Astrocyte (in vitro differentiated cells and primary cell): ENCODE measurements around the gene SPIC.

ENCODE experiments used
- EZH2 ChIP-seq: IDR thresholded peaks from 2 replicates; pipeline ENCODE4 v1.6.1; 2012; ENCODE audit warnings: mild to moderate bottlenecking, low read length, inconsistent platforms; ENCODE audit not compliant: insufficient read depth
- TF ChIP-seq, protein P1 (sequence below): IDR thresholded peaks from 2 replicates; pipeline ENCODE4 v1.5.1; 2011; ENCODE audit warnings: low read depth, mild to moderate bottlenecking, inconsistent platforms, low read length, moderate library complexity; ENCODE audit not compliant: insufficient read depth

DNA sequence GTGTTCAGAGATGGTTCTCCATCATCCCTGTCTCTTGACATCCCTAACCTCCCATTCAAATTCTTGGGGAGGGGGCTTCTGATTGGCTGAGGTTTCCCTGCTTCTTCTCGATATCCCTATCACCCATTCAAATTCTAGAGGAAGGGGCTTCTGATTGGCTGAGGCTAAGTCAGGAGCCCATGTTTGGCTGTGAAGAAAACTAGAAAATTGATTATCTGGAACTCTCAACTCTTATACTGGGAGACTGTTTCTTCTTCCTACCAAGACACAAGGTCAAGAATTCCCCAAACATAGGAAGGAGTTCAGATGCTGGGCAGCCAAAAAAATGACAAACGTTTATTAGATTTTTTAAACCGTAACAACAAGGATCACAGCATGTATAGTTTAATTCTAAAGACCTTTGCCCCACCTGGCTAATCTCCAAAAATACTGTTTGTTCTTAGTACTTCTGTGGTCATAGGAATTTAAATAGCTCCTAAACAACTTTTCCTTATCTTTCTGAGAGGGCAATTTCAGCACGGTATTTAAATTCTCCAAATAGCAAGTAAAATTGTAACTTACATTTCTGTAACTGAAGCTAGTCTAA lies 26.4 kb downstream of the SPIC start:
- TF ChIP-seq, protein P1, sequence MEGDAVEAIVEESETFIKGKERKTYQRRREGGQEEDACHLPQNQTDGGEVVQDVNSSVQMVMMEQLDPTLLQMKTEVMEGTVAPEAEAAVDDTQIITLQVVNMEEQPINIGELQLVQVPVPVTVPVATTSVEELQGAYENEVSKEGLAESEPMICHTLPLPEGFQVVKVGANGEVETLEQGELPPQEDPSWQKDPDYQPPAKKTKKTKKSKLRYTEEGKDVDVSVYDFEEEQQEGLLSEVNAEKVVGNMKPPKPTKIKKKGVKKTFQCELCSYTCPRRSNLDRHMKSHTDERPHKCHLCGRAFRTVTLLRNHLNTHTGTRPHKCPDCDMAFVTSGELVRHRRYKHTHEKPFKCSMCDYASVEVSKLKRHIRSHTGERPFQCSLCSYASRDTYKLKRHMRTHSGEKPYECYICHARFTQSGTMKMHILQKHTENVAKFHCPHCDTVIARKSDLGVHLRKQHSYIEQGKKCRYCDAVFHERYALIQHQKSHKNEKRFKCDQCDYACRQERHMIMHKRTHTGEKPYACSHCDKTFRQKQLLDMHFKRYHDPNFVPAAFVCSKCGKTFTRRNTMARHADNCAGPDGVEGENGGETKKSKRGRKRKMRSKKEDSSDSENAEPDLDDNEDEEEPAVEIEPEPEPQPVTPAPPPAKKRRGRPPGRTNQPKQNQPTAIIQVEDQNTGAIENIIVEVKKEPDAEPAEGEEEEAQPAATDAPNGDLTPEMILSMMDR: no peak
- no peak for TF ChIP-seq EZH2
